WERI-Rb-1 (cell line): ENCODE measurements around the gene LPCAT3.

Experiments used
- DNase-seq: peaks from one replicate; pipeline ENCODE4 v3.0.0-alpha.2; 2020
- H3K27ac ChIP-seq: fragments of 250-450 bp; sonication (Bioruptor Pico); 2 replicates; pipeline ENCODE4 v1.5.1; 2020; ENCODE audit warnings: mild to moderate bottlenecking, moderate library complexity
- H3K27me3 ChIP-seq: fragments of 250-450 bp; sonication (Bioruptor Pico); 2 replicates; pipeline ENCODE4 v1.5.1; 2021; ENCODE audit warnings: mild to moderate bottlenecking, low read depth, moderate library complexity; ENCODE audit not compliant: insufficient read depth, severe bottlenecking
- H3K36me3 ChIP-seq: fragments of 250-450 bp; sonication (Bioruptor Pico); 2 replicates; pipeline ENCODE4 v1.5.1; 2020; ENCODE audit warnings: mild to moderate bottlenecking, moderate library complexity
- H3K4me3 ChIP-seq: 2 replicates; pipeline ENCODE4 v1.5.1; 2011; ENCODE audit warnings: low read depth, mild to moderate bottlenecking, control low read depth, low read length
- H3K9me3 ChIP-seq: fragments of 250-450 bp; sonication (Bioruptor Pico); 2 replicates; pipeline ENCODE4 v1.5.1; 2021; ENCODE audit warnings: mild to moderate bottlenecking, moderate library complexity; ENCODE audit not compliant: severe bottlenecking
- TF ChIP-seq, protein P1 (sequence below): IDR thresholded peaks from 2 replicates; pipeline ENCODE4 v1.5.1; 2011; ENCODE audit warnings: low read depth, mild to moderate bottlenecking, control low read depth, inconsistent platforms, low read length

Gene LPCAT3

DNA sequence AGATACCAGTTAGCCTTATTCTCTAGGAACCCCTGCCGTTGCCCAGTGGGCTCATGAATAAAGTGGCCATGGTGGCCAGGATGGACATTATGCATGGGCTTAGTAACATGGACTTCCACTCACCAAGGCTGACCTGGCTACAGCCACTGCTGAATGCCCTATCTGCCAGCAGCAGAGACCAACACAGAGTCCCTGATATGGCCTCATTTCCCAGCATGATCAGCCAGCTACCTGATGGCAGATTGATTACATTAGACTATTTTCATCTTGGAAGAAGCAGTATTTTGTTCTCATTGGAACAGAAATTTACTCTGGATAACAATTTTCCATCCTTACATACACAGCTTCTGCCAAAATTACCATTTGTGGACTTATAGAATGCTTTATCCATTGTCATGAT lies 16.2 kb upstream of the LPCAT3 start:
- H3K36me3 ChIP-seq = no peaks in the 10 kb centered on the region
- TF ChIP-seq, protein P1, sequence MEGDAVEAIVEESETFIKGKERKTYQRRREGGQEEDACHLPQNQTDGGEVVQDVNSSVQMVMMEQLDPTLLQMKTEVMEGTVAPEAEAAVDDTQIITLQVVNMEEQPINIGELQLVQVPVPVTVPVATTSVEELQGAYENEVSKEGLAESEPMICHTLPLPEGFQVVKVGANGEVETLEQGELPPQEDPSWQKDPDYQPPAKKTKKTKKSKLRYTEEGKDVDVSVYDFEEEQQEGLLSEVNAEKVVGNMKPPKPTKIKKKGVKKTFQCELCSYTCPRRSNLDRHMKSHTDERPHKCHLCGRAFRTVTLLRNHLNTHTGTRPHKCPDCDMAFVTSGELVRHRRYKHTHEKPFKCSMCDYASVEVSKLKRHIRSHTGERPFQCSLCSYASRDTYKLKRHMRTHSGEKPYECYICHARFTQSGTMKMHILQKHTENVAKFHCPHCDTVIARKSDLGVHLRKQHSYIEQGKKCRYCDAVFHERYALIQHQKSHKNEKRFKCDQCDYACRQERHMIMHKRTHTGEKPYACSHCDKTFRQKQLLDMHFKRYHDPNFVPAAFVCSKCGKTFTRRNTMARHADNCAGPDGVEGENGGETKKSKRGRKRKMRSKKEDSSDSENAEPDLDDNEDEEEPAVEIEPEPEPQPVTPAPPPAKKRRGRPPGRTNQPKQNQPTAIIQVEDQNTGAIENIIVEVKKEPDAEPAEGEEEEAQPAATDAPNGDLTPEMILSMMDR = no peak

DNA sequence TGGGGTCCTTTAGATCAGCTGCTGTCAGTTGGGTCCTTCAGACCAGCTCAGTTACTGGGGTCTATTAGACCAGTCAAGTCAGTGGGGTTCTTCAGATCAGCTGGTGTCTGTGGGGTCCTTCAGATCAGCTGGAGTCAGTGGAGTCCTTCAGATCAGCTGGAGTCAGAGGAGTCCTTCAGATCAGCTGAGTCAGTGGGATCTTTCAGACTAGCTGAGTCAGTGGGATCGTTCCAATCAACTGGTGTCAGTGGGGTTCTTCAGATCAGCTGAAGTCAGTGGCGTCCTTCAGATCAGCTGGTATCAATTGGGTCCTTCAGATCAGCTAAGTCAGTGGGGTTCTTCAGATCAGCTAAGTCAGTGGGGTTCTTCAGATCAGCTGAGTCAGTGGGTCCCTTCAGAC lies 14.7 kb upstream of the LPCAT3 start:
- H3K9me3 ChIP-seq = no peaks in the 10 kb centered on the region
- H3K36me3 ChIP-seq = no peaks in the 10 kb centered on the region
- H3K27ac ChIP-seq = no peak overlapping the region
- H3K4me3 ChIP-seq = no peak overlapping the region
- no peaks in the 10 kb centered on the region for H3K27me3 ChIP-seq
- TF ChIP-seq, protein P1 = no peak
- no peak for DNase-seq

More for the DNA sequence above, 16.2 kb upstream of the LPCAT3 start:
- no peak overlapping the region for H3K4me3 ChIP-seq
- no peaks in the 10 kb centered on the region for H3K27me3 ChIP-seq
- no peaks in the 10 kb centered on the region for H3K9me3 ChIP-seq
- no peak overlapping the region for H3K27ac ChIP-seq
- DNase-seq = no peak

DNA sequence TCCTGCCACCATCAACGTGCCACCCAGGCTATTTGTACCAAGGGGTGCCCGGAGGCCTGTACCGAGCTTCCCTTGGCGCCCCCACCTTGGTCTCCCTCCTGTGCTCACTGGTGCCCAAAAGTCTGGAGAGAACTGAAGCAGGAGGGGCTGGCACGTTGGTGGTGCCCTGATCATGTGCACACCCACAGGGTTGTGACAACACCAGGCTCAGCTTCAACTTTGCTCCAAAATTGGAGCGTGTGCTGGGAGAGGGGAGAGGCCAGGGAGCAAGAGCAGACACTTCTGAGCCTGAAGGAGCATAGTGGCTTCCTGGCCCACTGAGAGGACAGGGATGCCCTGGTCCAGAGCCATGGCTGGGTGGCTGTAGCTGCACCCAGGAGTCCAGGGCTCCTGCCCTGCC lies 13.0 kb upstream of the LPCAT3 start:
- TF ChIP-seq, protein P1 = no peak
- Histone ChIP-seq H3K27me3 (no peaks in the 10 kb centered on the region), H3K9me3 (no peaks in the 10 kb centered on the region), H3K27ac (no peak overlapping the region), H3K4me3 (no peak overlapping the region), H3K36me3 (no peaks in the 10 kb centered on the region)
- DNase-seq = no peak

DNA sequence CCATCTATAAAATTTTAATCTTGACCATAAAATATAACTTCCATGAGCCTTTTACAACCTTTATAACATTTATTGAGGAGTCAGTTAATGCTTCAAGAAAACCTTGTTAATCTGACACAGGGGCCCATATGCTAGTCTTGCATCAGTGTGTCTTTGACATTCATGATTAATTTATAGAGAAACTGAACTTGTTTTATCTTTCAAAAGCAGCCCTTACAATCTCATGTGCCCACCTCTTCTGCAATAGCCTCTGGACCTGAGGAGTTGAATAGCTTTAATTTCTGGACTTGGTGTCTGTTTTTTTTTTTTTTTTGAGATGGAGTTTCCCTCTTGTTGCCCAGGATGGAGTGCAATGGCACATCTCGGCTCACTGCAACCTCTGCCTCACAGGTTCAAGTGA lies 8.6 kb upstream of the LPCAT3 start:
- H3K9me3 ChIP-seq = no peaks in the 10 kb centered on the region
- H3K27ac ChIP-seq = no peak overlapping the region
- DNase-seq = no peak
- no peak overlapping the region for H3K4me3 ChIP-seq
- TF ChIP-seq, protein P1 = no peak
- H3K27me3 ChIP-seq = no peaks in the 10 kb centered on the region
- H3K36me3 ChIP-seq = no peaks in the 10 kb centered on the region

DNA sequence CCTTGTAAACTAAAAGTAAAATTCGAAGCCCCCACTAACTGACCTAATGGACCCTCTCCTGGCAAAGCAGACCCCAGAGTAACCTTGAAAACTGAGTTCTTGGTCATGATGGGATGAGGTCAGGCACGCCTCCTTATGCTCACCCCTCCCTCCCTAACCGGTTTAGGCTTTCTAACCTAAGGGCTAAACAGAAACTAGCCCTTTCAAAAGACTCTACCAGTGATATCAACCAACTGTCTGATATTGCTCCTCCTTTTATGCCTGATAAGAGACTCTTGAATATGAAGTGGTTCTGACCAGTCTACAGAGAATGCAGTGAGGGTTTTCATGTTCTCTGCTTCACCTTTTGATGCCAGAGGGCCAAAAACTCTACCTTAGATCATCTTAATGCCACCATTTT lies 4.8 kb upstream of the LPCAT3 start:
- Histone ChIP-seq H3K4me3 (no peak overlapping the region), H3K27ac (no peak overlapping the region), H3K27me3 (no peaks in the 10 kb centered on the region), H3K9me3 (no peaks in the 10 kb centered on the region), H3K36me3 (no peaks in the 10 kb centered on the region)
- DNase-seq = no peak
- TF ChIP-seq, protein P1 = no peak

GRCh38 chr12:7021956-7022355 lies 3.7 kb upstream of the LPCAT3 start:
- Histone ChIP-seq H3K27me3 (no peaks in the 10 kb centered on the region), H3K27ac (no peak overlapping the region), H3K9me3 (no peaks in the 10 kb centered on the region), H3K4me3 (no peak overlapping the region), H3K36me3 (no peaks in the 10 kb centered on the region)
- no peak for DNase-seq
- TF ChIP-seq, protein P1 = no peak
